Upper lobe of left lung (tissue), 4 donors: ENCODE data around the gene IMPA2.

Experiments
- CTCF ChIP-seq, 6 experiments: fragments of 450-650 bp in 4 of 6; fragments of 200-600 bp in 2 of 6; sonication (generic) in 2 of 6; IDR thresholded peaks; one replicate each; pipeline ENCODE4 v1.5.1; 2016 to 2019; ENCODE audit warnings: antibody characterized with exemption in 6 of 6
- POLR2A ChIP-seq, 4 donors: fragments of 450-650 bp; IDR thresholded peaks; one replicate each; pipeline ENCODE4 v1.5.1; 2016 to 2017; ENCODE audit warnings: antibody characterized with exemption in 4 of 4, mild to moderate bottlenecking in 2 of 4
- POLR2AphosphoS5 ChIP-seq, 2 donors: sonication (generic); formaldehyde crosslinking; IDR thresholded peaks; one replicate each; pipeline ENCODE4 v1.5.1; 2017; ENCODE audit warnings: antibody characterized with exemption in 2 of 2

DNA sequence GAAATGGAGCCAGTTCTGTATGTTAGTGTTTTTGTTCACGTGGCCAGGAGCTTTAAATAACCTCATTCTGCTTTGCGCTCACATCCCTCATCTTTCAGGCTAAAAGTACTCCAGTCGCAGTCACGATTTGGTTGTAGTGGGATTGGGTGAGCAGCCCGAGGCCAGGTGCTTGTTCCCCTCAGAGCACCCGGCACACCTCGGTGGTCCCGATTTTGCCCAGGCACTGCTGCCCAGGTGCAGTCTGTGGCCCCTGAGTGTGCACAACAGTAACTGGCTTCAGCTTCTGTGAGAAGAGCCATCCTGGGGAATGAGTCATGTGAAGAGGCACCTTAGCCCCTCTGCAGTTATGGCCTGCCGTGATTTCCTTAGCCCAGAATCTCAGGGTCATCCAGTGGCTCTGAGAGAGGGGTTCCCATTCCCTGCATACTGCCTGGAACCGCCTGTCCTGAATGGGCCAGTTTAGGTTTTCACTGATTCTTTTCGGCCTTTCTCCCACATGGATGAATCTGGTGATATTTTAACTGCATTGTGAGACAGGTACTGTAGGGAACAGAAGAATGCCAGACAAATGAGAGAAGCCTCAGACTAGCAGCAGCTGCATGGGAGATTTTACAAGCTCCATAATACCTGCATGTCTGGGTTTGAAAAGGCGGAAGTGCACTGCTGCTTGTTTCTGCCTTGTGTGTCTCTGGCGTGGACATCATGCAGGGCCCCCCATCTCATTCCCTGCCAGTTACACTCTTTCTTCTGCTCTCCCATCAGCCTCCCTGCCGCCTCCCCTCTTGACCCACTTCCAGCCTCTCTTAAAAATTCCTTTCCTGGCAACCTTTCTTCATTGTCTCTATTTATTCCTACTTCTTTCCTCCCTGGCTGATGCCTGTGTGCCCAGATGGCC, 33.5 kb downstream of the IMPA2 start:
- TF ChIP-seq CTCF (IDR thresholded peaks at IDR 0.05) (no peak), POLR2A (IDR thresholded peaks at IDR 0.05) (no peak), POLR2AphosphoS5 (IDR thresholded peaks at IDR 0.05) (no peak)
